GM18861 (cell line): ENCODE results near the gene SPINK9.

Experiments
- ATAC-seq: cut with Tn5 transposase; IDR thresholded peaks from one replicate; pipeline ENCODE4 v1.9.1; 2021; ENCODE audit not compliant: unreplicated experiment

Gene SPINK9

GRCh38 chr5:148364343-148364742 lies 29.0 kb downstream of the SPINK9 start:
- no peak for ATAC-seq

GRCh38 chr5:148368299-148368698 lies 32.9 kb downstream of the SPINK9 start:
- no peak for ATAC-seq

- no peak for ATAC-seq
Measured at GRCh38 chr5:148372166-148372725, 36.9 kb downstream of the SPINK9 start.

DNA sequence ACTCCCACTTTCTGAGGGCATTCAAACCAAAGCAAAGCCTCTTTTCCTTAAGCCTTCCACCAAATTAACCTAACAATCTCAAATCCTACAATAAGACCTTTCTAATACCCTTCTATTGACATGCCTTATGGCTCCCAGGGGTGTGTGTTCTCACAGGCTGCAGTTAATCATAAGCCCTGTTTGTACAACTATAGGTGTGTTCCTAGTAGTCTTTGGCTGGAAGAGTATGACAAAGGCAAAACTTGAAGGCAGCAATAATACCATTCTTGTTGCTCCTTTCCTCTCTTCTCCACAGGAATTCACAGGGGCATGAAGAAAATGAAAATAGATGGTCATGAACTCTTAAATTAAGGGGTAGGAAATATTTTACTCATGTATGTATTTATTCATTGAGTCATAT lies 37.5 kb downstream of the SPINK9 start:
- no peak for ATAC-seq

DNA sequence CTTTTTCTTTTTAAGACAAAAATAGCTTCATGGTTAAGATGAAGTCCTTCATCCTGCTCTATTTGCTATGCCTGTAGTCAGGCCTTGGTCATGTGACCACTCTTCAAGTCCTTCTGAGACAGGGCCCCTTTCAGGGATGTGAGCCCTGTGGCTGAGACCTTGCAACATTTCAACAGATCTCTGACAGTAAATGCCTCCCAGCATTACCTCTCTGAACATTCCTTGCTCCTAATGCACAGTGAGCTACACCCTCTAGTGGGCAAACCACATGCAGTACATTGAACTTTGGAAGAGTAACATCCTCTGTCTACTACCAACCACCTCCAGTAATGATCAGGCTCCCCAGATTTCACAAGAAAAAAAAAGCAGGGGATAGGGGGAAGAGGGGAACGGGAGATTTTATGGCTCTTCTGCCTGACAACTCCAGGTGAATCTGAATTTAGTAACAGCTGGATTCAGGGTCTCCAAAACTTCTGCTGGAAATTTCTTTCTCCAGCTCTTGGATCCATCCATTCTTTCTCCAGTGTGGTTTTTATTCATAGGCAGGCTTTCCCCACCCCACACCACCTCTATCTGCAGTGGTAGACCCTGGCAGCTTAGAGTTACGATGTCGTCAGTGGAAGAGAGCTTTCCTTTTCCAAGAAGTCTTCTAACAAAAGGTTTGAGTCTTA lies 39.5 kb downstream of the SPINK9 start:
- peak; percentile 92 for ATAC-seq

DNA sequence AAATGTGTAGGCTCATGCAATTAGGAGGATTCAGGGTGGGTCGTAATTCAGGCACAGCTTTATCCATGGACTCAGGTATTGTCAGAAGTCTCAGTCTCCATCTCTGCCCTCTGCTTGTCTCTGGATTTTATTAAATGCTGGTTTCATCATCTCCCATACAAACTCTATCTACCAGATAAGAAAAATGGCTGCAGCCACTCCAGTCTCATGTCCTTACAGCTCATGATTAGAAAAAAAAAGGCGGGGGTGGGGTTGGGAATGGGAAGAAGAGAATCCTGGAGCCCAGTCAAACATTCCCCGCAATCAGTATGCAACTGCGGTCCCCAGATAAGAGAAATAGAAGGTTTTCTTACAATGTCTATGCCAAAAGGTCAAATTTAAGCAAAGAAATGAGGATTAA lies 40.8 kb downstream of the SPINK9 start:
- no peak for ATAC-seq

DNA sequence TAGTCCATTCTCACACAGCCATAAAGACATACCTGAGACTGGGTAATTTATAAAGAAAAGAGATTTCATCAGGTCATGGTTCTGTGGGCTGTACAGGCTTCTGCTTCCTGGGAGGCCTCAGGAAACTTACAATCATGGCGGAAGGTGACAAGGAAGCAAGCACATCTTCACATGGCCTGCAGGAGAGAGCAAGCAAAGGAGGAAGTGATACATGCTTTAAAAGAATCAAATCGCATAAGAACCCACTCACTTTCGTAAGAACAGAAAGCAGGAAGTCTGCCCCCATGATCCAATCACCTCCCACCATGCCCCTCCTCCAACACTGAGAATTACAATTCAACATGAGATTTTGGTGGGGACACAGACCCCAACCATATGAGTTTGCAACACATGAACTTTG lies 43.3 kb downstream of the SPINK9 start:
- ATAC-seq = no peak

- ATAC-seq = no peak
Measured at GRCh38 chr5:148379340-148379739, 44.0 kb downstream of the SPINK9 start.

- no peak for ATAC-seq
Measured at GRCh38 chr5:148381906-148382305, 46.5 kb downstream of the SPINK9 start.

DNA sequence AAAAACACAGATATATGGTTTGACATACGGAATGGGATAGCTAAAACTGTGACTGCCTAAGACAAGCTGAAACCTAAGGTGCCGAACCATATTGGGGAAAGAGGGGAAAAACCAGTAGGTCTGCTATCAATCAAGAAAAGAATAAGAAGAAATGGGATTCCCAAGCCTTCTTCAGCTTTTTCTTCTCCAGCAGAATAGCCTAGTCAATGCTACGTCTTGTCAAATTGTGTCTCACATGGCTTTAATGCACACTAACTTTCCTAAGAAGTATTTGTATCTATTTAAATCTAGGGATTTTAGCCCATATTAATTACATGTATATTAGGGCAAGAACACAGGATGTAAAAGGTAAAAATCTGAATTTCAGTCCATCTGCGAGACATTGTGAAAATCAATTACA lies 47.6 kb downstream of the SPINK9 start:
- no peak for ATAC-seq

DNA sequence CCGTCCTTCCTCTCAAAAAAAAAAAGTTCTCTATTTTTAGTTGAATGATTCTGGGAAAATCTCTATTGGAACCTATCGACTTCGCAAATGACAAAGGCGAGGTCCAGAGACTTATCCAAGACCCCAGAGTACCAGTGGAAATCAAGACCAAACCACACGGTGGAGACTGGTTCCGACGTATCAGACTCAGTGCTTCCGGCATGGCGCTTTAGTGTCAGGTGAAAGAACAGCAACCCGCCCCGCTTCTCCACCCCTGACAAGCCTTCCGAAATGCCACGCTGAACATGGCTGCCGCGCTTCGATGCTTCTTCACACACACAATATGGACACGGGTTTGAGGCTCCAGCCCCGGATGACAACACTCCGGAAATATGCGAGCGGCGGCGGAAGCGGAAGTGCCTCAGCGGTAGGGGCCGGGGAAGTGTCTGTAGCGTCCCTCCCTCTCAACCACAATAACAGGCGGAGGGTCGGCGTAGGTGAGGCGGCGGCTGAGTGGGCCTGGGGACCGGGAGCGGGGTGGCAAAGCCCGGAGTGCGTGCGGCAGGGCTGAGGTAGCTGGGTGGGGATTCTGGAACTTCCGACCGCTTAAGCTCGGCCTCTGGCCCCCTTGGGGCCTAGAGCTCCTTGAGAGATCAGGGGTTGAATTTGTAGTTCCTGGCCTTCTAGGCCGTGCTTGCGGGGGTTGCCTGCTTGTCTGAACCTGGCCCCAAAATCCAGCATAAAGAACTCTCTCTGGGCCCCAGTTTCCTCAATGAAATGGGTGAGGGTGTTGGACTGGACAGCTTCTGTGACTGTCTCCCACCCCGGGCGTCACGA lies 48.4 kb downstream of the SPINK9 start, which contains the start of gene FBXO38:
TSS of gene FBXO38 (plus strand) at position 395 of the 816 bp plus-strand sequence. CDS start 10,819 bp downstream, outside the sequence.
- peak; percentile 99 for ATAC-seq

GRCh38 chr5:148384380-148384737 lies 49.0 kb downstream of the SPINK9 start:
- ATAC-seq = no peak

GRCh38 chr5:148385094-148385493 lies 49.7 kb downstream of the SPINK9 start:
- ATAC-seq = no peak

DNA sequence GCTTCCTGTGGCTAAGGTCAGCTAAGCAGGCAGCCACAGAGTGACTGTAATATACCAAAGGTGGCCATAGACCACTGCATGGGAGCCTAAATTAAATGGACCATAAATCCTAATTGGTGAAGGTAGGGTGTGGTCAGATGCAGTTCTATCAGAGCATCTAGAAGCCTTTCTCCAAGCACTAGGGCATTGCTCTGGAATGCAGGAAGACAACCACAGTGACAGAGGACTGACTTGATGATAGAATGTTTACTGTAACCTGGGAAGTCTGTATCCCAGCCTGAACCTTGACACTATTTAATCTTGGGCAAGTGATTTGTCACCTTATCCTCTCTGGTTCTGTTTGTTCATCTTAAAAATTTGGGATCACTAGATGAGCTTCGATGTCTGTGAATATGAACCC lies 50.7 kb downstream of the SPINK9 start:
- ATAC-seq = no peak

GRCh38 chr5:148387325-148387724 lies 52.0 kb downstream of the SPINK9 start:
- ATAC-seq = no peak

DNA sequence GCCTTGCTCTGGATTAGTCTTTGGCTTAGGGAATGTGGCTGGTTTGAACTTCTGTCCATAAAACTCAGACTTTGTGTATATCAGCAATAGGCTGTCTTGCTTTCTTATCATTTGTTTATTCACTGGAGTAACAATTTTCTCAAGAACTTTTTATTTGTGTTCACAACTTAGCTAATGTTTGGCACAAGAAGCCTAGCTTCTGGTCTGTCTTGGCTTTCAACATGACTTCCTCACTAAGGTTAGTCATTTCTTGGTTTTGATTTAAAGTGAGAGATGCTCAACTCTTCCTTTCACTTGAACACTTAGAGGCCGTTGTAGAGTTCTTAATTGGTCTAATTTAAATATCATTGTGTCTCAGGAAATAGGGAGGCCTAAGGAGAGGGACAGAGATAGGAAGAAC lies 53.3 kb downstream of the SPINK9 start:
- no peak for ATAC-seq
